HG02759 (cell line): Measurements from ENCODE around the gene ADGRB2.

ENCODE experiments used
- ATAC-seq: cut with Tn5 transposase; IDR thresholded peaks from one replicate; pipeline ENCODE4 v1.9.1; 2021; ENCODE audit warnings: mild to moderate bottlenecking, moderate library complexity; ENCODE audit not compliant: unreplicated experiment

Gene ADGRB2

DNA sequence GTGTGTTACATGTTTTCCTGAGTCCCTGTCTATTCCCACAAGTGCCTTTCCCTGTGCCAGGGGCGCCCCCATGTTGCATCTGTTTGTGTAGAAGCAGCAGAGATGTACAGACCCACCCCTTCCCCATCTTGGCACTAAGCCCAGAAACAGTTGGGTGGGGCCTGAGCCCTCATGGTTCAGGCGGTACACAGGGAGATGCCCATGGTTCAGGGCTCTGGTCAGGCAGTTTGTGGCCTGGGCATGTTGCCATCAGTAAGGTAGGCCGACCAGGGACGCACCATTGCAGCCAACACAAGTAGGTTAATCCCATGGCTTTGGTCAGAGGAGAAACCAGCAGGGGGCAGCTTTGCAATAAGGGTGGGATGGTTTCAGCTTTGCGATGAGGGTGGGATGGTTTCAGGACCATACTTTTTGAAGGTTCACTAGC is 914 bp upstream of the ADGRB2 start:
- no peak for ATAC-seq

DNA sequence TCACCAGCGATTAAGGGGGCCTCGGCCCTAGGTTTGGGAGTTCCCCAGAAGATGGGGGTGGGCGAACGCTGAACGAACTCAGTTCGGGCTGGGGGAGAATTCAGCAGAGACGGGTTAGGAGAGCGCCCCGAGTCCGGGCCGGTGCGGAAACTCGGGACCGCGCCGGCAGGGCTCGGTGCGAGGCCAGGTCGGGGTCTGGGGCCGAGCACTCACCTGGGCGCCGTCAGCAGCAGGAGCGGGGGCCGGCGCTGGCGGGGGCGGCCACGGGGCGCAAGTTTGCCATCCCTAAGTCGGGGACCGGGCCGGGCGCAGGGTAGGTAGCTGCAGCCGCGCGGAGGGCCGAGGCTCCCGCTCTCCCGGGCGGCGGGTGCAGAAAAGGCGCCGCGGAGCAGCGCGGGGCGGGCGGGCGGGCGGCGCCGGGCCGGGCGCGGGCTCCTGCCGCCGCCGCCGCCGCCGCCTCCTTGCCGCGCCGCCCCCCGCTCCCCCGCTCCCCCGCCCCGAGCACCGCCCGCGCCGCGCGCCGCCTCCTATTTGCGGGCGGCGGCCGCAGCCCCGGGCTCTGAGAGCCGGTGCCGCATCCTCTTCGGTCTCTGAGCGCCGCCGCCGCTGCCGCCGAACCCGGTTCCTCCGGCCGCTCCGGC is 349 bp downstream of the ADGRB2 start:
- no peak for ATAC-seq

DNA sequence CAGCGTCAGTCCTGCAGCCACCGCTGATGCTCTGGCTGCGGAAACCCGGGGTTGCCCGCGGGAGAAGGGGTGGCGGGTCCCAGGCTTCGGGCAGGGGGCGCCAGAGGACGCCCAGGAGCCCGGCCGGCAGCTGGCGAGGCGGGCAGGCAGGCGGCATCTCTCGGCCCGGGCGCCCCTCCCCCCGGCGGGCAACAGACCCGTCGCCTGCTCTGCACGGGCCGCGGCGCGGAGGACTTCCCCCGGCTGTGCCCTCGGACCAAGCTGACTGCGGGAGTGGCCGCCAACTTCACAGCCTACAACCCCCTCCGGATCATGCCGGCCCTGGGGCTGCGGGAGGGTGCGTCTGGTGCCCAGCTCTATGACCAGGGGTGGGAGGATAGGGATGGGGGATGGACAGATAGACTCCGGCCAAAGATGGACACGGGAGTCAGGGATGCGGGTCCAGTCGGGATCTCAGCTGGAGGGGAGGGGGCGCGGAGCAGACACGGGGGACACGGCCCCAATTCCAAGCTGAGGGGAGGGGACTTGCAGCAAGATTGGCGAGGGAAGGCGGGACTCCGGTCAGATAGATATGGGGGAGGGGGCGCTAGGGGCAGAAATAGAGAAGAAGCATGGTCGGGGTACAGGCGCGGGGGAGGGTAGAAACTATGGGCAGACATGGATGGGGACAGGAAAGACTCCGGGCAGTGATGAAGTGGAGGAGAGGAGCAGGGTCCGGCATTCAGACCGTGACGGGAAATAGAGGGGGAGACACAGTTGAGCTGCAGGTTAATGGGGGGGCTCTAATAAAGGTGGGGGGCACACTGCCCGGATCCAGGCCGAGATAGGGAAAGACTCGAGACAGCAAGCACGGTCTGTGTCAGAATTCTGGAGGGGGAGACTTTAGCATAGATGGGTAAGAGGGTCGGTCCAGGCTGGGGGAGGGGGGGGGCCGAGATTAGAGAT is 1.1 kb downstream of the ADGRB2 start:
- ATAC-seq: no peak

- ATAC-seq: no peak
Measured at GRCh38 chr1:31762323-31762722, 1.8 kb downstream of the ADGRB2 start.

DNA sequence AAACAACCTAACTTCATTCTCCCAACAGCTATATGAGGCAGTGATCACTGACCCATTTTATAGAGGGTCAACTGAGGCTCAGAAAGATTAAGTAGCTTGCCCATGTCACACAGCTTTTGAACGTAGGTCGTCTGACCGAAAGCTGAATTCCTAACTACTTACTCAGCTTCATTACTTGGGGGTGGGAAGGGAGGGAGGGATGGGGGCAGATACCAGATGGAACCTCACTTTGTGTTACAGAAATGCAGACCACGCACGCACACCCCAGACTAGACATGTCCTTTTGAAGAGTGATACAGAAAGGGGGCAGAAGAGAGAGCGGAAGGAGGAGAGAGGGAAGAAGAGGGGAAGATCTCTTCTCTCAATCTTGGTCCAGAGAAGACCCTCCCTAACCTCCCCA is 2.3 kb downstream of the ADGRB2 start:
- ATAC-seq: no peak

GRCh38 chr1:31760471-31761470 is 3.4 kb downstream of the ADGRB2 start:
- ATAC-seq: no peak

- no peak for ATAC-seq
Measured at GRCh38 chr1:31759298-31760023, 4.7 kb downstream of the ADGRB2 start.

DNA sequence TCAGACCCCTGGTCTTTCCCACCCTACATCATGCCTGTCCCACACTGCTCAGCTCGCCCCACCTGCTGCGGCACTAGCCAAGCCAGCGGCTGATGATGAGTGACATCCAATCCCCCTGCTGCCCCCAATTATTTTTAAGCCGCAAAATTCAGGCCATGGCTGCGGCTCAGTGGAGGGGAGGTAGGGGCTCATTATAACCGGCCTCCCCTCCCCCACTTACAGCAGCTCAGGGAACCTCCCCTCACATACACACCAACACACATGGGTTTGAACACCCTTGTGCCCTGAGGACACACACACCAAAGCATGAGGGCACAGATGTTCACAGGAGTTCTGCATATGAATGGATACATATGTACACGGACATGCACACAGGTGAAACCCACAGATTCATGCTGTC is 5.3 kb downstream of the ADGRB2 start:
- ATAC-seq: no peak

- ATAC-seq: no peak
Measured at GRCh38 chr1:31757989-31758388, 6.2 kb downstream of the ADGRB2 start.

GRCh38 chr1:31757204-31757679 is 6.9 kb downstream of the ADGRB2 start:
- ATAC-seq: no peak

GRCh38 chr1:31756578-31756977 is 7.6 kb downstream of the ADGRB2 start:
- ATAC-seq: no peak

DNA sequence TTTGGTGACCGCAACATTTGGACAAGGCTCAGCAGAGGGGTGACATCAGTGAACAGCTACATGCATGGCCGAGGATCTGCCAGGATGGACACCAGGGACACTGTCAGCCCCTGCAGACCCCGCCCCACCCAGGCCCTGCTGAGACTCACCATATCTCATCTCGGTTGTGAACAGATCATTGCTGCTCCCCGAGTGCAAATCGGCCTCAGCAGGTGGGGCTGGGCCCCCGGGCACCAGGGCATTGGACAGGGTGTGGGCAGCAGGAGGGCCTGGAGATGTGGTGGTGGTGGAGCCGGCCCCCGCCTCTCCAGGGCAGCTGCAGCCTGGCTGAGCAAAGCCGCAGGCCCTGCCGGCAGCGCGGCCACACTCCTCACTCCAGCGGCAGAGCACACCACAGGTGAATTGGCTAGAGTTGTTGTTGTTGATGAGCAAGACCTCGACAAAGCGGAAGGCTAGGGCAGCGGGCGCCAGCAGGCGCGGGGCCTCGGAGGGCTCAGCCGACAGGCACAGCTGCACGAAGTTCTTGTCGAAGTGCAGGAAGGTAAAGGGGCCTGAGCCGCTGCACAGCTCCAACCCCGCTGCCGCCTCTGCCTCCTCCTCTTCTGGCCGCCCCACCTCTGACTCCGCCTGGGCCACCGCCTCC is 8.2 kb downstream of the ADGRB2 start:
- ATAC-seq: no peak

GRCh38 chr1:31755197-31755611 is 8.9 kb downstream of the ADGRB2 start:
- no peak for ATAC-seq

DNA sequence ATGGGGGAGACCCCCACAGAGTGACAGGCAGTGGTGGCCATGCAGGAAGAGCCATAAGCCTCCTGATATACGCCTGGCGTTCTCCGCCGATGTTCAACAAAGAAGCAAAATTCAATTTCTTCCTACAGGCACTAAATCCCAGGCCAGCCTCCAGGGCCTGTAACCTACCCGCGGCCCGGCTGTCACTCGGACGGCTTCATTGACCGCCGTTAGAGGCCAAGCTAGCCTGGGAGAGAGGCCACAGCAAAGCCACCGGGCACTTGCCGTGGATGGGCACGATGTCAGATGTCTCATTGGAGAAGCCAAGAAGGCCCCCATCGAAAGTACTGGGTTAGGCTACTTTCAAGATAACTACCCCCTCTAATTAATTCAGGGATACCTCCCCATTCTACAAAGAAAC is 9.7 kb downstream of the ADGRB2 start:
- ATAC-seq: no peak

DNA sequence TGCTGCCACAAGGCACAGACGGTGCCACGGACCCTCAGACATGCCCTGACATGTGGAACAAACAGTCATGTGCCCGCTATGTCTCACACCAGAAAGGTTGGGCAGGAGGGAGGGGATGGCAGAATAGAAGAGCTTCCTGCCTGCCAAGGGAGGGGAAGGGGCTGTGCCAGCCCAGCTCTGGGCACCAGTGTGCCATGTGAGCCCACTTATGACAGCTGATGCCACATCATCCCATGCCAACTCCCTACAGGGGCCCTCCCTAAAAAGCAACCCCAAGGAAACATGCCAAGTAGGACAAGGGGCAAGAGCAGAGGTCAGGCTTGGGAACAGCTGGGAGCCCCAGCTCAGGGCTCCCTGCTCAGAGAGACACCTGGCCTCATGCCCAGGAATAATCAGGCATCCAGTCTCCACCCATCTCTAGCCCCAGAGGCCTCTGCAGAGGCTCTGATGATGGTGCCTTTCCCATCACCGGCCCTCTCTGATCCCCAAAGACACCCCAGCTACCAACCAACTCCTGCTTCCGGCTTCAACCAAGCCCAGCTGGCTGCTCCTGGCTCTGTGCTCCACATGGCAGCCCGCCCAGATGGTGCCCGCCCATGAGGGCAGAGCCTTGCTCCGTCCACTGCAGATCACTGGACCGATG is 10.3 kb downstream of the ADGRB2 start:
- ATAC-seq: no peak

- ATAC-seq: no peak
Measured at GRCh38 chr1:31752952-31753475, 11.1 kb downstream of the ADGRB2 start.

- ATAC-seq: no peak
Measured at GRCh38 chr1:31752258-31752657, 11.9 kb downstream of the ADGRB2 start.

DNA sequence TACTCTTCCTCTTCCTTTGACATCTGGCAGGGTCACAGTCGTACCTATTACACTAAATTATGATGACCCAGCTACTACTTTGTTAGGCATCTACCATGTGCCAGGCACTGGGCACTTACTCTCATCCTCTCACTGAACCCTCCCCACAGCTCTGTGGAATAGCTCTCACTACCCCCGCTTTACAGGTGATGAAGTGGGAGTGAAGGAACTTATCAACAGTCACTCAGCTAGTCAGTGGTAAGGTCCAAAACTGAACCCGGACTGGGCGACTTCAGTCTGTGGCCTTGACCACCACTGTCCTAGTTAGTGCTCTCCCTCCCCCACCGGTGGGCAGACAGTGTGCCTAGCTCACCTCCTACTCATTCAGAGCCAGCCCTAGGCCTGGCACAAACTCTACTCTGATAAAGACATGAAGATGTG is 12.3 kb downstream of the ADGRB2 start:
- no peak for ATAC-seq
